ENCODE data around the gene KITLG.
"Not testable (repeated sequence)": the region's sequence is repeated elsewhere in the genome, so short reads cannot be mapped to it uniquely, and the experiment has no call there.

KITLG gene

GRCh38 chr12:88538250-88538649 lies 42.0 kb downstream of the KITLG start:
- no peak for DNase-seq

GRCh38 chr12:88530868-88531267 lies 49.4 kb downstream of the KITLG start:
- no peak for DNase-seq

GRCh38 chr12:88529531-88530488 lies 50.5 kb downstream of the KITLG start:
- DNase-seq, result no peak

- DNase-seq, result no peak
These were observed 57.3 kb downstream of the KITLG start for GRCh38 chr12:88522961-88523360.

- no peak for DNase-seq
These were observed 59.8 kb downstream of the KITLG start for GRCh38 chr12:88520436-88520820.

GRCh38 chr12:88519802-88520435 lies 60.4 kb downstream of the KITLG start:
- no peak for DNase-seq

GRCh38 chr12:88518863-88519403 lies 61.3 kb downstream of the KITLG start:
- no peak for DNase-seq

GRCh38 chr12:88516811-88517210 lies 63.5 kb downstream of the KITLG start:
- no peak for DNase-seq

GRCh38 chr12:88510843-88511242 lies 69.4 kb downstream of the KITLG start:
- DNase-seq, result no peak

GRCh38 chr12:88509851-88510250 lies 70.4 kb downstream of the KITLG start:
- DNase-seq, result no peak

GRCh38 chr12:88509347-88509746 lies 70.9 kb downstream of the KITLG start:
- no peak for DNase-seq

GRCh38 chr12:88507851-88508250 lies 72.4 kb downstream of the KITLG start:
- DNase-seq, result not testable (repeated sequence)

- DNase-seq, result no peak
These were observed 73.0 kb downstream of the KITLG start for GRCh38 chr12:88507270-88507669.

GRCh38 chr12:88505696-88506095 lies 74.6 kb downstream of the KITLG start:
- no peak for DNase-seq

- no peak for DNase-seq
These were observed 77.0 kb downstream of the KITLG start for GRCh38 chr12:88503281-88503703.

- no peak for DNase-seq
These were observed 78.0 kb downstream of the KITLG start for GRCh38 chr12:88501972-88502938.

GRCh38 chr12:88496891-88497371 lies 83.3 kb downstream of the KITLG start:
- no peak for DNase-seq

- no peak for DNase-seq
These were observed 83.8 kb downstream of the KITLG start for GRCh38 chr12:88496429-88496828.

GRCh38 chr12:88495031-88495430 lies 85.2 kb downstream of the KITLG start:
- DNase-seq, result no peak

GRCh38 chr12:88494520-88494919 lies 85.8 kb downstream of the KITLG start:
- DNase-seq, result no peak

- no peak for DNase-seq
These were observed 86.6 kb downstream of the KITLG start for GRCh38 chr12:88493636-88494035.

GRCh38 chr12:88490425-88490824 lies 89.8 kb downstream of the KITLG start:
- DNase-seq, result no peak

- DNase-seq, result no peak
These were observed 107.5 kb downstream of the KITLG start for GRCh38 chr12:88472775-88473174.
